Heart left ventricle (tissue), 13 donors: ENCODE results near the gene NEK10.

Experiments
- POLR2A ChIP-seq, 2 donors: fragments of 450-650 bp; IDR thresholded peaks; one replicate each; pipeline ENCODE4 v1.6.1; 2017; ENCODE audit warnings: antibody characterized with exemption in 2 of 2, mild to moderate bottlenecking in 2 of 2, moderate library complexity in 2 of 2
- TF ChIP-seq, protein P1 (sequence below), 12 donors: fragments of 200-600 bp; sonication (generic) in 4 of 12; IDR thresholded peaks; one replicate each; pipeline versions ENCODE4 v1.5.0 to v1.8.0; 2018 to 2022; ENCODE audit warnings: antibody characterized with exemption in 12 of 12, mild to moderate bottlenecking in 5 of 12
- donor health status: ischemic (EF 13 %, LVEDD 7.1; RV severe dilation, severe dysfunction).
- donor health status: DM: no; HTN: yes; CAD: no.
- donor health status: DM: no; HTN: no; CAD: no.
- donor health status: ischemic (EF 25% LVEDD 6.9; RV normal size, moderate dysfunction).
- donor health status: ischemic (EF 25% LVEDD 5.7; RV mildly dilated, moderate dysfunction).
- donor health status: ischemic (EF 35%, LVEDD 5.7; RV mildly dilated, moderate dysfunction).
- donor health status: nonischemic (EF 11% LVEDD 7.7; RV severe dilation, severe dysfunction).
- donor health status: DM: yes; HTN: yes; CAD: no.
- donor health status: PGD.
- donor health status: ischemic (EF 29% LVEDD 5.4; RV normal size, mild dysfunction).
- donor health status: nonischemic (EF 23%, LVEDD 6.1; RV moderate dilation, normal function).

DNA sequence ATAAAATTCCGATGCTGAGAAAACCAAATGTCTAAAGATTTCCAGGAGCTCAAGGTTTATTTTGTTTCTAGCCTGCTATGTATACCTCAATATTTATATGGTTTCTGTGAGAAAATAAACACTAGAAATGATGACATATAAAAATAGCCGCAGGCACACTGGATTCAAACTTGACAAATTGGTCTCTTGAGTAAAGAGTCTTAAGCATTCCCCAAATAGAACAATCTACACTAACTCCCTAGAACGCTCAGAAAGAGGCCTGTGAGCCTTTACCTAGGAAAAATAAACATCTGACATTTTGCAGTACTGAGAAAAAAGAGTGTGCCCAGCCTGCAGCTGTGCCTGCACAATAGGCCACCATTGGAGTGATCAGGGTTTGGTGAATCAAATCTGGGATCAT, 75.2 kb downstream of the NEK10 start:
- TF ChIP-seq, protein P1, sequence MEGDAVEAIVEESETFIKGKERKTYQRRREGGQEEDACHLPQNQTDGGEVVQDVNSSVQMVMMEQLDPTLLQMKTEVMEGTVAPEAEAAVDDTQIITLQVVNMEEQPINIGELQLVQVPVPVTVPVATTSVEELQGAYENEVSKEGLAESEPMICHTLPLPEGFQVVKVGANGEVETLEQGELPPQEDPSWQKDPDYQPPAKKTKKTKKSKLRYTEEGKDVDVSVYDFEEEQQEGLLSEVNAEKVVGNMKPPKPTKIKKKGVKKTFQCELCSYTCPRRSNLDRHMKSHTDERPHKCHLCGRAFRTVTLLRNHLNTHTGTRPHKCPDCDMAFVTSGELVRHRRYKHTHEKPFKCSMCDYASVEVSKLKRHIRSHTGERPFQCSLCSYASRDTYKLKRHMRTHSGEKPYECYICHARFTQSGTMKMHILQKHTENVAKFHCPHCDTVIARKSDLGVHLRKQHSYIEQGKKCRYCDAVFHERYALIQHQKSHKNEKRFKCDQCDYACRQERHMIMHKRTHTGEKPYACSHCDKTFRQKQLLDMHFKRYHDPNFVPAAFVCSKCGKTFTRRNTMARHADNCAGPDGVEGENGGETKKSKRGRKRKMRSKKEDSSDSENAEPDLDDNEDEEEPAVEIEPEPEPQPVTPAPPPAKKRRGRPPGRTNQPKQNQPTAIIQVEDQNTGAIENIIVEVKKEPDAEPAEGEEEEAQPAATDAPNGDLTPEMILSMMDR (IDR thresholded peaks at IDR 0.05) = no peak
- TF ChIP-seq POLR2A (IDR thresholded peaks at IDR 0.05) = no peak
